Measurements from ENCODE around the gene PCBP3.

DNA sequence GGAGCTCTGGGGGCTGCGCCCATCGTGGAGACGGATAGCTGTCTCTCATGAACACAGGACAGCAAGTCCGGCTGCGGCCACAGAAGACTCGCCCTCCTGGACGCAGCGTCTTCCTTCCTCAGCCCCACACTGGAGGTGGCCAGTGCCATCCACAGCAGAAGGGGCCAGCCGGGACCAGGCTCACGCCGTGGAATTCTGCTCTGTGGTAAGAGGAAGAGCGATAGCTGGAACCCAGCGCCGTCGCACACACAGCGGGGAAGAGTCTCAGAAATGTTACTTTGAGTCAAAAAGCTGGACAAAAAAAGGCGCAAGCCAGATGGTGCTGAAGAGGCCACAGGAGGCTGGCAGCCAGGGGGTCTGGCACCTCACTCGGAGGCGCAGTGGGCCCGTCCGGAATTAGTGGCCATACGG lies 224.2 kb downstream of the PCBP3 start:
- TF ChIP-seq TAF1 (IDR thresholded peaks at IDR 0.05; ENCODE audit: low read depth) (no peak), EP300 (conservative IDR thresholded peaks at IDR 0.05; ENCODE audit: poor library complexity, severe bottlenecking) (no peak), EZH2 (IDR thresholded peaks at IDR 0.05; ENCODE audit: borderline replicate concordance, insufficient read depth, low read length, poor library complexity, severe bottlenecking) (no peak), POLR2AphosphoS5 (IDR thresholded peaks at IDR 0.05) (no peak), SMC3 (conservative IDR thresholded peaks at IDR 0.05; ENCODE audit: poor library complexity) (no peak)
- TF ChIP-seq, protein P1, sequence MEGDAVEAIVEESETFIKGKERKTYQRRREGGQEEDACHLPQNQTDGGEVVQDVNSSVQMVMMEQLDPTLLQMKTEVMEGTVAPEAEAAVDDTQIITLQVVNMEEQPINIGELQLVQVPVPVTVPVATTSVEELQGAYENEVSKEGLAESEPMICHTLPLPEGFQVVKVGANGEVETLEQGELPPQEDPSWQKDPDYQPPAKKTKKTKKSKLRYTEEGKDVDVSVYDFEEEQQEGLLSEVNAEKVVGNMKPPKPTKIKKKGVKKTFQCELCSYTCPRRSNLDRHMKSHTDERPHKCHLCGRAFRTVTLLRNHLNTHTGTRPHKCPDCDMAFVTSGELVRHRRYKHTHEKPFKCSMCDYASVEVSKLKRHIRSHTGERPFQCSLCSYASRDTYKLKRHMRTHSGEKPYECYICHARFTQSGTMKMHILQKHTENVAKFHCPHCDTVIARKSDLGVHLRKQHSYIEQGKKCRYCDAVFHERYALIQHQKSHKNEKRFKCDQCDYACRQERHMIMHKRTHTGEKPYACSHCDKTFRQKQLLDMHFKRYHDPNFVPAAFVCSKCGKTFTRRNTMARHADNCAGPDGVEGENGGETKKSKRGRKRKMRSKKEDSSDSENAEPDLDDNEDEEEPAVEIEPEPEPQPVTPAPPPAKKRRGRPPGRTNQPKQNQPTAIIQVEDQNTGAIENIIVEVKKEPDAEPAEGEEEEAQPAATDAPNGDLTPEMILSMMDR (IDR thresholded peaks at IDR 0.05; ENCODE audit: poor library complexity, severe bottlenecking), result no peak
- TF ChIP-seq, protein P2, sequence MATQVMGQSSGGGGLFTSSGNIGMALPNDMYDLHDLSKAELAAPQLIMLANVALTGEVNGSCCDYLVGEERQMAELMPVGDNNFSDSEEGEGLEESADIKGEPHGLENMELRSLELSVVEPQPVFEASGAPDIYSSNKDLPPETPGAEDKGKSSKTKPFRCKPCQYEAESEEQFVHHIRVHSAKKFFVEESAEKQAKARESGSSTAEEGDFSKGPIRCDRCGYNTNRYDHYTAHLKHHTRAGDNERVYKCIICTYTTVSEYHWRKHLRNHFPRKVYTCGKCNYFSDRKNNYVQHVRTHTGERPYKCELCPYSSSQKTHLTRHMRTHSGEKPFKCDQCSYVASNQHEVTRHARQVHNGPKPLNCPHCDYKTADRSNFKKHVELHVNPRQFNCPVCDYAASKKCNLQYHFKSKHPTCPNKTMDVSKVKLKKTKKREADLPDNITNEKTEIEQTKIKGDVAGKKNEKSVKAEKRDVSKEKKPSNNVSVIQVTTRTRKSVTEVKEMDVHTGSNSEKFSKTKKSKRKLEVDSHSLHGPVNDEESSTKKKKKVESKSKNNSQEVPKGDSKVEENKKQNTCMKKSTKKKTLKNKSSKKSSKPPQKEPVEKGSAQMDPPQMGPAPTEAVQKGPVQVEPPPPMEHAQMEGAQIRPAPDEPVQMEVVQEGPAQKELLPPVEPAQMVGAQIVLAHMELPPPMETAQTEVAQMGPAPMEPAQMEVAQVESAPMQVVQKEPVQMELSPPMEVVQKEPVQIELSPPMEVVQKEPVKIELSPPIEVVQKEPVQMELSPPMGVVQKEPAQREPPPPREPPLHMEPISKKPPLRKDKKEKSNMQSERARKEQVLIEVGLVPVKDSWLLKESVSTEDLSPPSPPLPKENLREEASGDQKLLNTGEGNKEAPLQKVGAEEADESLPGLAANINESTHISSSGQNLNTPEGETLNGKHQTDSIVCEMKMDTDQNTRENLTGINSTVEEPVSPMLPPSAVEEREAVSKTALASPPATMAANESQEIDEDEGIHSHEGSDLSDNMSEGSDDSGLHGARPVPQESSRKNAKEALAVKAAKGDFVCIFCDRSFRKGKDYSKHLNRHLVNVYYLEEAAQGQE (IDR thresholded peaks at IDR 0.05; ENCODE audit: borderline replicate concordance), result no peak

Data from neural cell (in vitro differentiated cells).